OCI-M2 (cell line): Measurements from ENCODE around the gene ABCB1.
"Not testable (repeated sequence)": the region's sequence is repeated elsewhere in the genome, so short reads cannot be mapped to it uniquely, and the experiment has no call there.

Experiments
- DNase-seq: peaks from one replicate; lab custom pipeline; 2025; ENCODE audit not compliant: unreplicated experiment; lab: John Stamatoyannopoulos, UW

The ABCB1 gene

GRCh38 chr7:87474533-87475358, 125.9 kb downstream of the ABCB1 start:
- DNase-seq: no peak

- no peak for DNase-seq
These were observed 126.7 kb downstream of the ABCB1 start for GRCh38 chr7:87473986-87474385.

- DNase-seq: no peak
These were observed 127.5 kb downstream of the ABCB1 start for GRCh38 chr7:87473192-87473591.

GRCh38 chr7:87471473-87471872, 129.2 kb downstream of the ABCB1 start:
- no peak for DNase-seq

GRCh38 chr7:87469204-87469603, 131.5 kb downstream of the ABCB1 start:
- not testable (repeated sequence) for DNase-seq

- DNase-seq: not testable (repeated sequence)
These were observed 135.2 kb downstream of the ABCB1 start for GRCh38 chr7:87465534-87465880.

- not testable (repeated sequence) for DNase-seq
These were observed 135.7 kb downstream of the ABCB1 start for GRCh38 chr7:87464830-87465533.

- DNase-seq: no peak
These were observed 136.7 kb downstream of the ABCB1 start for GRCh38 chr7:87463982-87464381.

- DNase-seq: not testable (repeated sequence)
These were observed 140.2 kb downstream of the ABCB1 start for GRCh38 chr7:87460444-87460843.

- no peak for DNase-seq
These were observed 140.7 kb downstream of the ABCB1 start for GRCh38 chr7:87459941-87460340.

- DNase-seq: no peak
These were observed 142.5 kb downstream of the ABCB1 start for GRCh38 chr7:87458148-87458547.

GRCh38 chr7:87456247-87456646, 144.4 kb downstream of the ABCB1 start:
- no peak for DNase-seq
